HepG2 (cell line): ENCODE data around the gene SLC24A4.

Source experiments
- NR2F1 ChIP-seq, 2 experiments: fragments of 450-650 bp in 1 of 2; formaldehyde crosslinking in 1 of 2; IDR thresholded peaks; 2 replicates each; pipeline versions ENCODE4 v1.5.0 to v1.6.1; 2016 to 2020; ENCODE audit warnings: mild to moderate bottlenecking in 1 of 2, missing compliant biosample characterization in 1 of 2, missing genetic modification reagents in 1 of 2, moderate library complexity in 1 of 2
- POLR2AphosphoS2 ChIP-seq: IDR thresholded peaks from 2 replicates; pipeline ENCODE4 v1.6.1; 2011; ENCODE audit warnings: low read depth, low read length, improper control_type of control experiment
- YY1 ChIP-seq: IDR thresholded peaks from 2 replicates; pipeline ENCODE4 v1.6.1; 2011; ENCODE audit warnings: low read length, low read depth, moderate library complexity, mild to moderate bottlenecking; ENCODE audit not compliant: insufficient read depth, insufficient replicate concordance
- TF ChIP-seq, protein P1 (sequence below): sonication (generic); formaldehyde crosslinking; IDR thresholded peaks from 2 replicates; pipeline ENCODE4 v1.8.0; 2023; ENCODE audit warnings: mild to moderate bottlenecking, missing genetic modification reagents

DNA sequence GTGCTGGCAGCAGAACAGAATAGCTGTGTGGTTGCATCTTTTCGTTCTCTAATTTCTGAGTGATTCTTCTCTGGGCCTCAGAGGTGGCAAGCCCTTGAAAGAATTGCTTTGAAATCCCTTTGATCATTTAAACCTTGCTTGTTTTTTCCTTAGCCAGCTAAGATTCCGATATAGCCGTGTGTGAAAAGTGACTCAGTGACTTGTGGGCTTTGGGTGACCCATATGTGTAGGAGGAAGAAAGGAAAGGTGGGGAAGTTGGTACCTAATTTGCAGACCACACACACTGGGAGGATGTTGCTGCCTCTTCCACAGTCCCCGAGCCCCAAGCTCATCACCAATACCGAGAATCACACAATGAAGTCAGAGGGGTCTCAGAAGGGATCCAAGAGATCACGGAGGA, 18.8 kb downstream of the SLC24A4 start:
- TF ChIP-seq POLR2AphosphoS2 (no peak), YY1 (no peak), NR2F1 (CRISPR knock-in tag; IDR thresholded peaks at IDR 0.05) (no peak)
- TF ChIP-seq, protein P1, sequence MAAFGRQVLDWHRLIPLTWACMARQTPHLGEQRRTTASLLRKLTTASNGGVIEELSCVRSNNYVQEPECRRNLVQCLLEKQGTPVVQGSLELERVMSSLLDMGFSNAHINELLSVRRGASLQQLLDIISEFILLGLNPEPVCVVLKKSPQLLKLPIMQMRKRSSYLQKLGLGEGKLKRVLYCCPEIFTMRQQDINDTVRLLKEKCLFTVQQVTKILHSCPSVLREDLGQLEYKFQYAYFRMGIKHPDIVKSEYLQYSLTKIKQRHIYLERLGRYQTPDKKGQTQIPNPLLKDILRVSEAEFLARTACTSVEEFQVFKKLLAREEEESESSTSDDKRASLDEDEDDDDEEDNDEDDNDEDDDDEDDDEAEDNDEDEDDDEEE = no peak
